WTC11 (cell line): ENCODE results near the gene HOMER3. TPM values are rescaled to one million over a fixed set of nuclear protein-coding genes. Genes with fewer than 3 reads are reported as not detected.

Experiments used
- ATAC-seq: fragments of 200-7000 bp; cut with Tn5 transposase; 2 replicates; pipeline ENCODE4 v1.10.0; 2021; ENCODE audit warnings: mild to moderate bottlenecking, moderate library complexity
- CTCF ChIA-PET: fragments of 300-600 bp; sonication (Branson Sonifier 250); formaldehyde crosslinking; loops from one replicate; lab custom pipeline; 2021; ENCODE audit warnings: antibody characterized with exemption; lab: Charles Lee
- POLR2A ChIA-PET: fragments of 350-600 bp; sonication (Branson Sonifier 250); formaldehyde crosslinking; loops from one replicate; lab custom pipeline; 2021; ENCODE audit warnings: antibody characterized with exemption; lab: Charles Lee
- DNase-seq: peaks from one replicate; pipeline ENCODE4 v3.0.0; 2021; ENCODE audit warnings: low spot score
- H3K27ac Mint-ChIP-seq: 2 replicates; pipeline ENCODE4 v1.8.0; 2021; ENCODE audit warnings: mixed read lengths
- H3K27me3 Mint-ChIP-seq: 2 replicates; pipeline ENCODE4 v1.8.0; 2021; ENCODE audit warnings: low read depth, mild to moderate bottlenecking, moderate library complexity, mixed read lengths
- H3K36me3 Mint-ChIP-seq: 2 replicates; pipeline ENCODE4 v1.8.0; 2021; ENCODE audit warnings: mixed read lengths
- H3K4me1 Mint-ChIP-seq: 2 replicates; pipeline ENCODE4 v1.8.0; 2022; ENCODE audit warnings: mixed read lengths
- H3K4me3 Mint-ChIP-seq: 2 replicates; pipeline ENCODE4 v1.8.0; 2021; ENCODE audit warnings: mild to moderate bottlenecking, moderate library complexity, mixed read lengths
- H3K9me3 Mint-ChIP-seq: 2 replicates; pipeline ENCODE4 v1.8.0; 2021; ENCODE audit warnings: mixed read lengths
- ATF6 ChIP-seq: sonication (generic); formaldehyde crosslinking; IDR thresholded peaks from 2 replicates; pipeline ENCODE4 v1.8.1; 2023; ENCODE audit warnings: mild to moderate bottlenecking, missing genetic modification reagents
- CREB1 ChIP-seq: sonication (generic); formaldehyde crosslinking; IDR thresholded peaks from 2 replicates; pipeline ENCODE4 v1.8.0; 2023; ENCODE audit warnings: mild to moderate bottlenecking, missing genetic modification reagents
- CTCF ChIP-seq: fragments of 200-600 bp; IDR thresholded peaks from 2 replicates; pipeline ENCODE4 v1.8.0; 2022; ENCODE audit warnings: antibody characterized with exemption
- FOXK1 ChIP-seq: sonication (generic); formaldehyde crosslinking; IDR thresholded peaks from 2 replicates; pipeline ENCODE4 v1.8.0; 2022; ENCODE audit warnings: mild to moderate bottlenecking, moderate library complexity, missing genetic modification reagents
- GRHL2 ChIP-seq: fragments of 250-450 bp; sonication (Bioruptor Pico); IDR thresholded peaks from 2 replicates; pipeline ENCODE4 v1.8.0; 2022; ENCODE audit warnings: mild to moderate bottlenecking, moderate library complexity; ENCODE audit not compliant: insufficient replicate concordance, severe bottlenecking
- JAZF1 ChIP-seq: fragments of 250-450 bp; sonication (Bioruptor Pico); IDR thresholded peaks from 2 replicates; pipeline ENCODE4 v1.9.0; 2021; ENCODE audit warnings: moderate library complexity, mild to moderate bottlenecking, inconsistent platforms
- KAT7 ChIP-seq: sonication (generic); formaldehyde crosslinking; IDR thresholded peaks from 2 replicates; pipeline ENCODE4 v1.8.1; 2023; ENCODE audit warnings: missing genetic modification reagents, mild to moderate bottlenecking, borderline replicate concordance
- NR2C2 ChIP-seq: sonication (generic); formaldehyde crosslinking; IDR thresholded peaks from 2 replicates; pipeline ENCODE4 v1.8.0; 2022; ENCODE audit warnings: mild to moderate bottlenecking, missing genetic modification reagents
- OVOL2 ChIP-seq: fragments of 250-450 bp; sonication (Bioruptor Pico); IDR thresholded peaks from 2 replicates; pipeline ENCODE4 v1.9.0; 2021; ENCODE audit warnings: mild to moderate bottlenecking, borderline replicate concordance
- SMAD4 ChIP-seq: sonication (generic); formaldehyde crosslinking; IDR thresholded peaks from 2 replicates; pipeline ENCODE4 v1.8.0; 2022; ENCODE audit warnings: mild to moderate bottlenecking, missing genetic modification reagents
- SOX15 ChIP-seq: fragments of 250-450 bp; sonication (Bioruptor Pico); IDR thresholded peaks from 2 replicates; pipeline ENCODE4 v1.9.0; 2021; ENCODE audit warnings: mild to moderate bottlenecking
- SP1 ChIP-seq: sonication (generic); formaldehyde crosslinking; conservative IDR thresholded peaks from 2 replicates; pipeline ENCODE4 v1.8.1; 2022; ENCODE audit warnings: missing genetic modification reagents
- ZNF396 ChIP-seq: fragments of 250-450 bp; sonication (Bioruptor Pico); IDR thresholded peaks from 2 replicates; pipeline ENCODE4 v1.8.0; 2021; ENCODE audit warnings: mild to moderate bottlenecking, moderate library complexity, borderline replicate concordance
- ZNF671 ChIP-seq: fragments of 250-450 bp; sonication (Bioruptor Pico); IDR thresholded peaks from 2 replicates; pipeline ENCODE4 v1.8.0; 2021; ENCODE audit warnings: mild to moderate bottlenecking
- total RNA-seq: library from RNA; stranded (reverse); gene quantifications from 3 replicates; pipeline ENCODE4 v1.2.3, GENCODE V29; 2021
- TF ChIP-seq, protein P1 (sequence below): sonication (generic); formaldehyde crosslinking; IDR thresholded peaks from 2 replicates; pipeline ENCODE4 v1.8.0; 2022; ENCODE audit warnings: mild to moderate bottlenecking, missing genetic modification reagents
- TF ChIP-seq, protein P2 (sequence below): sonication (generic); formaldehyde crosslinking; IDR thresholded peaks from 2 replicates; pipeline ENCODE4 v1.8.0; 2022; ENCODE audit warnings: mild to moderate bottlenecking, missing genetic modification reagents
- TF ChIP-seq, protein P3 (sequence below): sonication (generic); formaldehyde crosslinking; IDR thresholded peaks from 2 replicates; pipeline ENCODE4 v1.8.0; 2023; ENCODE audit warnings: mild to moderate bottlenecking, missing genetic modification reagents
- TF ChIP-seq, protein P4 (sequence below): sonication (generic); formaldehyde crosslinking; IDR thresholded peaks from 2 replicates; pipeline ENCODE4 v1.8.1; 2022; ENCODE audit warnings: mild to moderate bottlenecking, missing genetic modification reagents, moderate library complexity, borderline replicate concordance
- TF ChIP-seq, protein P5 (sequence below): fragments of 250-450 bp; sonication (Bioruptor Pico); IDR thresholded peaks from 2 replicates; pipeline ENCODE4 v1.8.0; 2021; ENCODE audit warnings: mild to moderate bottlenecking

The HOMER3 gene
- total RNA-seq, 1 experiment from 2014 or later: 28.2 TPM

GRCh38 chr19:18910801-18911436, 30.1 kb downstream of the HOMER3 start:
- CTCF ChIA-PET: interaction anchor here (1.1 kb wide), 1 partner anchor 8 kb away, joined by 4 read pairs; the partner anchor contains the start of genes COPE and DDX49

More at GRCh38 chr19:18910801-18911436, 30.1 kb downstream of the HOMER3 start:
- peaks cover 16% of the 10 kb centered on the region for H3K36me3 Mint-ChIP-seq
- H3K27ac Mint-ChIP-seq: no peak overlapping the region
- POLR2A ChIA-PET: no interaction called here
- no peaks in the 10 kb centered on the region for H3K9me3 Mint-ChIP-seq
- H3K4me1 Mint-ChIP-seq: no peaks in the 10 kb centered on the region
- TF ChIP-seq, protein P1, sequence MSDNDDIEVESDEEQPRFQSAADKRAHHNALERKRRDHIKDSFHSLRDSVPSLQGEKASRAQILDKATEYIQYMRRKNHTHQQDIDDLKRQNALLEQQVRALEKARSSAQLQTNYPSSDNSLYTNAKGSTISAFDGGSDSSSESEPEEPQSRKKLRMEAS (CRISPR knock-in tag): no peak
- TF ChIP-seq, protein P2, sequence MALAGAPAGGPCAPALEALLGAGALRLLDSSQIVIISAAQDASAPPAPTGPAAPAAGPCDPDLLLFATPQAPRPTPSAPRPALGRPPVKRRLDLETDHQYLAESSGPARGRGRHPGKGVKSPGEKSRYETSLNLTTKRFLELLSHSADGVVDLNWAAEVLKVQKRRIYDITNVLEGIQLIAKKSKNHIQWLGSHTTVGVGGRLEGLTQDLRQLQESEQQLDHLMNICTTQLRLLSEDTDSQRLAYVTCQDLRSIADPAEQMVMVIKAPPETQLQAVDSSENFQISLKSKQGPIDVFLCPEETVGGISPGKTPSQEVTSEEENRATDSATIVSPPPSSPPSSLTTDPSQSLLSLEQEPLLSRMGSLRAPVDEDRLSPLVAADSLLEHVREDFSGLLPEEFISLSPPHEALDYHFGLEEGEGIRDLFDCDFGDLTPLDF (CRISPR knock-in tag): no peak
- TF ChIP-seq FOXK1 (CRISPR knock-in tag): no peak
- TF ChIP-seq CREB1: no peak
- TF ChIP-seq, protein P3, sequence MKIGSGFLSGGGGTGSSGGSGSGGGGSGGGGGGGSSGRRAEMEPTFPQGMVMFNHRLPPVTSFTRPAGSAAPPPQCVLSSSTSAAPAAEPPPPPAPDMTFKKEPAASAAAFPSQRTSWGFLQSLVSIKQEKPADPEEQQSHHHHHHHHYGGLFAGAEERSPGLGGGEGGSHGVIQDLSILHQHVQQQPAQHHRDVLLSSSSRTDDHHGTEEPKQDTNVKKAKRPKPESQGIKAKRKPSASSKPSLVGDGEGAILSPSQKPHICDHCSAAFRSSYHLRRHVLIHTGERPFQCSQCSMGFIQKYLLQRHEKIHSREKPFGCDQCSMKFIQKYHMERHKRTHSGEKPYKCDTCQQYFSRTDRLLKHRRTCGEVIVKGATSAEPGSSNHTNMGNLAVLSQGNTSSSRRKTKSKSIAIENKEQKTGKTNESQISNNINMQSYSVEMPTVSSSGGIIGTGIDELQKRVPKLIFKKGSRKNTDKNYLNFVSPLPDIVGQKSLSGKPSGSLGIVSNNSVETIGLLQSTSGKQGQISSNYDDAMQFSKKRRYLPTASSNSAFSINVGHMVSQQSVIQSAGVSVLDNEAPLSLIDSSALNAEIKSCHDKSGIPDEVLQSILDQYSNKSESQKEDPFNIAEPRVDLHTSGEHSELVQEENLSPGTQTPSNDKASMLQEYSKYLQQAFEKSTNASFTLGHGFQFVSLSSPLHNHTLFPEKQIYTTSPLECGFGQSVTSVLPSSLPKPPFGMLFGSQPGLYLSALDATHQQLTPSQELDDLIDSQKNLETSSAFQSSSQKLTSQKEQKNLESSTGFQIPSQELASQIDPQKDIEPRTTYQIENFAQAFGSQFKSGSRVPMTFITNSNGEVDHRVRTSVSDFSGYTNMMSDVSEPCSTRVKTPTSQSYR (CRISPR knock-in tag): no peak
- no peak for TF ChIP-seq NR2C2
- TF ChIP-seq, protein P4, sequence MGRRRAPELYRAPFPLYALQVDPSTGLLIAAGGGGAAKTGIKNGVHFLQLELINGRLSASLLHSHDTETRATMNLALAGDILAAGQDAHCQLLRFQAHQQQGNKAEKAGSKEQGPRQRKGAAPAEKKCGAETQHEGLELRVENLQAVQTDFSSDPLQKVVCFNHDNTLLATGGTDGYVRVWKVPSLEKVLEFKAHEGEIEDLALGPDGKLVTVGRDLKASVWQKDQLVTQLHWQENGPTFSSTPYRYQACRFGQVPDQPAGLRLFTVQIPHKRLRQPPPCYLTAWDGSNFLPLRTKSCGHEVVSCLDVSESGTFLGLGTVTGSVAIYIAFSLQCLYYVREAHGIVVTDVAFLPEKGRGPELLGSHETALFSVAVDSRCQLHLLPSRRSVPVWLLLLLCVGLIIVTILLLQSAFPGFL (CRISPR knock-in tag): no peak
- no peak for TF ChIP-seq SOX15
- no peak for TF ChIP-seq SP1 (CRISPR knock-in tag)
- no peak for TF ChIP-seq ATF6 (CRISPR knock-in tag)
- TF ChIP-seq JAZF1 (CRISPR knock-in tag): no peak
- TF ChIP-seq SMAD4 (CRISPR knock-in tag): no peak
- TF ChIP-seq CTCF: no peak
- TF ChIP-seq, protein P5, sequence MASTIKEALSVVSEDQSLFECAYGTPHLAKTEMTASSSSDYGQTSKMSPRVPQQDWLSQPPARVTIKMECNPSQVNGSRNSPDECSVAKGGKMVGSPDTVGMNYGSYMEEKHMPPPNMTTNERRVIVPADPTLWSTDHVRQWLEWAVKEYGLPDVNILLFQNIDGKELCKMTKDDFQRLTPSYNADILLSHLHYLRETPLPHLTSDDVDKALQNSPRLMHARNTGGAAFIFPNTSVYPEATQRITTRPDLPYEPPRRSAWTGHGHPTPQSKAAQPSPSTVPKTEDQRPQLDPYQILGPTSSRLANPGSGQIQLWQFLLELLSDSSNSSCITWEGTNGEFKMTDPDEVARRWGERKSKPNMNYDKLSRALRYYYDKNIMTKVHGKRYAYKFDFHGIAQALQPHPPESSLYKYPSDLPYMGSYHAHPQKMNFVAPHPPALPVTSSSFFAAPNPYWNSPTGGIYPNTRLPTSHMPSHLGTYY (CRISPR knock-in tag): no peak
- TF ChIP-seq KAT7 (CRISPR knock-in tag): no peak
- TF ChIP-seq GRHL2: no peak
- TF ChIP-seq ZNF671 (CRISPR knock-in tag): no peak
- no peak for TF ChIP-seq OVOL2 (CRISPR knock-in tag)
- no peak for TF ChIP-seq ZNF396 (CRISPR knock-in tag)
- ATAC-seq (no peak), DNase-seq (no peak)
- H3K4me3 Mint-ChIP-seq: no peak overlapping the region
- H3K27me3 Mint-ChIP-seq: no peaks in the 10 kb centered on the region
